Fibroblast of lung (primary cell): ENCODE measurements around the gene AGTPBP1.

Experiments
- EZH2 ChIP-seq: IDR thresholded peaks from 2 replicates; pipeline ENCODE4 v1.5.1; 2012; ENCODE audit warnings: low read length, control low read depth, mild to moderate bottlenecking; ENCODE audit errors: missing control alignments
- TF ChIP-seq, protein P1 (sequence below), 2 donors: IDR thresholded peaks in 1 of 2; conservative IDR thresholded peaks in 1 of 2; 1 replicate in 1 of 2; 2 replicates in 1 of 2; pipeline ENCODE4 v1.5.1; 2011 to 2012; ENCODE audit warnings: low read length in 2 of 2, control low read depth in 1 of 2, inconsistent platforms in 1 of 2, low read depth in 1 of 2, mild to moderate bottlenecking in 1 of 2

DNA sequence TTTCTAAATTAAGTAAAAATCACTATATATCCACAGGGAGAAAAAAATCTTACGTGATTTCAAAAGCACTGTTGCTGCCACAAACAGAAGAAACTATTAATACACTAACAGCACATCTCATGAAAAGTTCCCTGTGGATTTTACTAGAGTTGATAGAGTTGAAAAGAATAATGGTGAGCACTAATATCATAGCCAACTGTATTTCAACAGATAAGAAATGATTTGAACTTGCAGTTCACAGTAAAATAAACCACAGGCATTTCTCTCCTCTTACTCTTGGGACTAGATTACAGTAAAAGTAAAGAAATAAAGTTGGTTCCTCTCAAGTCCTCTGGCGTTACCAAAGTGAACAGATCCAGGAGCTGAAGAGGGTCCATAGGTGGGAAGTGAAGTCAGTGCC is 27.9 kb downstream of the AGTPBP1 start:
- TF ChIP-seq, protein P1, sequence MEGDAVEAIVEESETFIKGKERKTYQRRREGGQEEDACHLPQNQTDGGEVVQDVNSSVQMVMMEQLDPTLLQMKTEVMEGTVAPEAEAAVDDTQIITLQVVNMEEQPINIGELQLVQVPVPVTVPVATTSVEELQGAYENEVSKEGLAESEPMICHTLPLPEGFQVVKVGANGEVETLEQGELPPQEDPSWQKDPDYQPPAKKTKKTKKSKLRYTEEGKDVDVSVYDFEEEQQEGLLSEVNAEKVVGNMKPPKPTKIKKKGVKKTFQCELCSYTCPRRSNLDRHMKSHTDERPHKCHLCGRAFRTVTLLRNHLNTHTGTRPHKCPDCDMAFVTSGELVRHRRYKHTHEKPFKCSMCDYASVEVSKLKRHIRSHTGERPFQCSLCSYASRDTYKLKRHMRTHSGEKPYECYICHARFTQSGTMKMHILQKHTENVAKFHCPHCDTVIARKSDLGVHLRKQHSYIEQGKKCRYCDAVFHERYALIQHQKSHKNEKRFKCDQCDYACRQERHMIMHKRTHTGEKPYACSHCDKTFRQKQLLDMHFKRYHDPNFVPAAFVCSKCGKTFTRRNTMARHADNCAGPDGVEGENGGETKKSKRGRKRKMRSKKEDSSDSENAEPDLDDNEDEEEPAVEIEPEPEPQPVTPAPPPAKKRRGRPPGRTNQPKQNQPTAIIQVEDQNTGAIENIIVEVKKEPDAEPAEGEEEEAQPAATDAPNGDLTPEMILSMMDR (conservative IDR thresholded peaks at IDR 0.05 in 1 of 2, IDR thresholded peaks at IDR 0.05 in 1 of 2; ENCODE audit: low read depth in 1 of 2, low read length in 2 of 2): no peak
- TF ChIP-seq EZH2: no peak
